HG03039 (cell line): ENCODE results near the gene PLD6.
"Not testable (repeated sequence)": the region's sequence is repeated elsewhere in the genome, so short reads cannot be mapped to it uniquely, and the experiment has no call there.

Experiments
- ATAC-seq: cut with Tn5 transposase; IDR thresholded peaks from one replicate; pipeline ENCODE4 v1.9.1; 2021; ENCODE audit warnings: mild to moderate bottlenecking, moderate library complexity; ENCODE audit not compliant: unreplicated experiment

PLD6 gene

GRCh38 chr17:17179371-17179827 lies 26.7 kb downstream of the PLD6 start:
- no peak for ATAC-seq

GRCh38 chr17:17177176-17177575 lies 29.0 kb downstream of the PLD6 start:
- no peak for ATAC-seq

- ATAC-seq = no peak
Observed at GRCh38 chr17:17176341-17176740, 29.8 kb downstream of the PLD6 start.

- ATAC-seq = no peak
Observed at GRCh38 chr17:17175917-17176316, 30.2 kb downstream of the PLD6 start.

GRCh38 chr17:17175340-17175739 lies 30.8 kb downstream of the PLD6 start:
- ATAC-seq = no peak

GRCh38 chr17:17173921-17174320 lies 32.2 kb downstream of the PLD6 start:
- ATAC-seq = no peak

GRCh38 chr17:17172990-17173389 lies 33.1 kb downstream of the PLD6 start:
- no peak for ATAC-seq

GRCh38 chr17:17172001-17172939 lies 33.9 kb downstream of the PLD6 start:
- ATAC-seq = no peak

GRCh38 chr17:17171186-17171585 lies 34.9 kb downstream of the PLD6 start:
- no peak for ATAC-seq

- no peak for ATAC-seq
Observed at GRCh38 chr17:17170346-17170985, 35.7 kb downstream of the PLD6 start.

GRCh38 chr17:17169396-17169795 lies 36.7 kb downstream of the PLD6 start:
- no peak for ATAC-seq

GRCh38 chr17:17168401-17168800 lies 37.7 kb downstream of the PLD6 start:
- ATAC-seq = no peak

GRCh38 chr17:17167986-17168385 lies 38.1 kb downstream of the PLD6 start:
- ATAC-seq = no peak

GRCh38 chr17:17167356-17167755 lies 38.8 kb downstream of the PLD6 start:
- ATAC-seq = no peak

- no peak for ATAC-seq
Observed at GRCh38 chr17:17166446-17166845, 39.7 kb downstream of the PLD6 start.

- ATAC-seq = no peak
Observed at GRCh38 chr17:17165666-17166308, 40.3 kb downstream of the PLD6 start.

GRCh38 chr17:17164676-17165075 lies 41.5 kb downstream of the PLD6 start:
- no peak for ATAC-seq

- no peak for ATAC-seq
Observed at GRCh38 chr17:17164156-17164555, 42.0 kb downstream of the PLD6 start.

GRCh38 chr17:17161759-17162158 lies 44.4 kb downstream of the PLD6 start:
- no peak for ATAC-seq

GRCh38 chr17:17161121-17161520 lies 45.0 kb downstream of the PLD6 start:
- ATAC-seq = no peak

- no peak for ATAC-seq
Observed at GRCh38 chr17:17159571-17159970, 46.6 kb downstream of the PLD6 start.

GRCh38 chr17:17158506-17158905 lies 47.6 kb downstream of the PLD6 start:
- ATAC-seq = not testable (repeated sequence)
